ENCODE measurements around the gene STAC2. TPM values are rescaled to one million over a fixed set of nuclear protein-coding genes. Genes with fewer than 3 reads are reported as not detected.
A peak's percentile ranks its signal among the peaks of the same experiment; 100 is the strongest.

Gene STAC2
- total and polyA plus RNA-seq, 7 donors, result under 0.01 to 1.1 (median 0.31) TPM; not detected in 1

DNA sequence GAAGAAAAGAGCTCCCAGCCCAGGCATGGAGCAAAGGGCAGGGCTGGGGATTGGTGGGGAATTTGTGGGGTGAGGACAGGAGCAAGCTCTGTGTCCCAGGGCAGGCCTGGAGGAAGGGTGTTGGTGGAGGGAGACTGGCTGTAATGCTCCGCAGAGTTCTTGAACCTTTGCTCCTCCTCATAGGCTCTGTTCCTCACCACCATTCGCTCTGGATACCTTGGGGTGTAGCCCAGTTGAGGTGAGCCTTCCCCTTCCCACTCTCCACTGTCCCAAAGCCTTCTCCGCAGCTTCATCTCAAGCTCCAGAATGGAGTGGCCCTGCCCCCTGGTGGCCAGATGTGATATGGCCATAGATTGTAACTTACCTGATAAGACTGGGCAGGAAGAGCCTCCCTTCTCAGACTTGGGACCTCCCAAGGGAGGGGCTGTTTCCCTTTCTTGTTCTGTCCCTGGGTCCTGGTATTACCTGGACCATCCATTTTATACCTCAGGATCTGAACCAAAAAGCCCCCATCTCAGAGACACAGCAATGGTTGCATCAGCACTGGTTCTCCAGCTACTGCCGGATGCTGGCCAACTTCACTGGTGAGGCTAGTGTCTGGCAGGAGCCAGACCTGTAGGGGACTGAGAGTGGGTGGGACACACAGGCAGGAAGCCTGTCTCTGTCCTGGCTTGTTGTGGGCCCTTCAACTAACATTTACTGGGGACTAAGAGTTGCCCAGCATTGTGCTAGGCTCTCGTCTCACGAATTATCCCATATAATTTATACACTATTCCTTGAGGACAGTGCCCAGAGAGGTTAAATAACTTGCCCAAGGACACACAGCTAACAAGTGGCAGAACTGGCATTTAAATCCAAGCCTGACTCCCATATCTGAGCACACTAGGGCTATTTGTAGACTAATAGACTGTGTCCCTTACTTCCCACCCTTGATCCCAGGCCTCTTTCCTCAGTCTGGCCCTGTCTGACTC, 19.1 kb upstream of the STAC2 start:
- no peaks in the 10 kb centered on the region for H3K36me3 ChIP-seq
- WGBS, 2 donors, result 44 to 45% methylated on average over 6 of the region's 6 CpGs
- no peak overlapping the region for H3K27ac ChIP-seq
- TF ChIP-seq CTCF (IDR thresholded peaks at IDR 0.05), result peak; percentile 78 to 97 (median 90)
- TF ChIP-seq POLR2AphosphoS5 (IDR thresholded peaks at IDR 0.05), result no peak
- no peak for TF ChIP-seq POLR2A (IDR thresholded peaks at IDR 0.05)
- H3K4me1 ChIP-seq, result no peaks in the 10 kb centered on the region
- H3K27me3 ChIP-seq, result peaks cover 0 to 12% (median 0%) of the 10 kb centered on the region in 3 donors
- no peak overlapping the region for H3K4me3 ChIP-seq
- intact Hi-C loops (cut with DNase I), result loop anchor here (1.0 to 5.0 kb wide), 2 partner anchors 38 to 263 kb away; no protein-coding TSS in a partner anchor
- peak; percentile 92 for DNase-seq
- no peaks in the 10 kb centered on the region for H3K9me3 ChIP-seq

DNA sequence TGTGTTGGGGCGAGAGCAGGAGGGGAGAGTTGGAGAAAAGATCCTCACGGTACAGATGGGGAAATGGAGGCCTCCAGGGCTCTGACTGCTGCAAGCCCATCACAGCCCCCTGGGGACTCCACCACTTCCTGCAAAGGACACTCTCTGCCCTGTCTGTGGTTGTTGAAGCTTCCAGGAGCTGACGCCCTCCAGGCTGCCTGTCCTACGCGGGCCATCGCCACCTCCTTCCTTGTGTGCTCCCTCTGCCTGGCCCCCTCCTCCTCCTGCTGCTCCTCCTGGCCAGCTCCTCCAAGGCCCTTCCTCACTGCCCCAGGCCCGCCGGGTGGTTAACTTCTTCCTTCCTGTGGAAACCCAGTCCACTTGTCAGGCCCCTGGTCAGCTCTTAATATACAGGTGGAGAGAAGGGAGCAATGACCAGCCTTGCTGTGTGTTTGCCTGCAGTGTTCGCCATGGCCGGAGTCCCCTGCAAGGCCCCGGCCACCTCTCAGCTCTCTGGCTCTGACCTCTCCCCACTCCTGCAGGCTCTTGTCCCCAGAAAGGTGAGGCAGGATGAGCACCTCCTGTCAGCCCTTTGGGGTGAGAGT, 18.4 kb upstream of the STAC2 start:
- Histone ChIP-seq H3K36me3 (no peaks in the 10 kb centered on the region), H3K9me3 (no peaks in the 10 kb centered on the region), H3K4me3 (no peak overlapping the region), H3K4me1 (no peaks in the 10 kb centered on the region), H3K27ac (no peak overlapping the region), H3K27me3 (peaks cover 0 to 19% (median 0%) of the 10 kb centered on the region in 3 donors)
- 43 to 56% methylated on average over 11 of the region's 11 CpGs for WGBS, 2 donors
- DNase-seq, result peak; percentile 62
- no peak for TF ChIP-seq POLR2AphosphoS5 (IDR thresholded peaks at IDR 0.05)
- TF ChIP-seq CTCF (IDR thresholded peaks at IDR 0.05), result no peak
- TF ChIP-seq POLR2A (IDR thresholded peaks at IDR 0.05), result no peak
- intact Hi-C loops (cut with DNase I), result loop anchor here (1.0 to 5.0 kb wide), 2 partner anchors 37 to 262 kb away; no protein-coding TSS in a partner anchor

DNA sequence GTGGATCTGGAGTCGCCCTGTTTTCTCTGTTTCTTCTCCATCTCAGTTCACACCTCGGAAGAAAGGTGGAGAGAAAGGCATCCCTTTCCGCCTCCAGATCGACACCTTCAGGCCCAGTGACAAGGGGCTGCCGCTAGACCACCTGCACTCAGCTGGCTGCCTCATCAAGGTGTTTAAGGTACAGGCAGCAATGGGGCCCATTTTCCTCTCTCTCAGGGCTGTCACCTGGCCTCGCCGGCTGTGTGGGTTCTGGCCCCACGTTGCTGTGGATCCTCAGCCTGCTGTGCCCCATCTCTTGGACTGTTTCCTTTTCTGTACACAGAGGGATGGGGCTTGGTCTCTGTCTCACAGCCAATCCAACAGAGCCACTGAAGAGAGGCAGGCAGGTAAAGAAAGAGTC, 17.4 kb upstream of the STAC2 start:
- peaks cover 0 to 29% (median 8%) of the 10 kb centered on the region in 3 donors for H3K27me3 ChIP-seq
- intact Hi-C loops (cut with DNase I), result loop anchor here (5.0 kb wide), 1 partner anchor 261 kb away; no protein-coding TSS in a partner anchor
- no peak overlapping the region for H3K27ac ChIP-seq
- 76 to 83% methylated on average over 8 of the region's 8 CpGs for WGBS, 2 donors
- H3K4me1 ChIP-seq, result no peaks in the 10 kb centered on the region
- H3K9me3 ChIP-seq, result no peaks in the 10 kb centered on the region
- DNase-seq, result peak; percentile 37
- H3K4me3 ChIP-seq, result no peak overlapping the region
- TF ChIP-seq POLR2AphosphoS5 (IDR thresholded peaks at IDR 0.05), result no peak
- no peak for TF ChIP-seq POLR2A (IDR thresholded peaks at IDR 0.05)
- TF ChIP-seq EP300 (IDR thresholded peaks at IDR 0.05), result no peak
- no peak for TF ChIP-seq CTCF (IDR thresholded peaks at IDR 0.05)
- no peaks in the 10 kb centered on the region for H3K36me3 ChIP-seq

DNA sequence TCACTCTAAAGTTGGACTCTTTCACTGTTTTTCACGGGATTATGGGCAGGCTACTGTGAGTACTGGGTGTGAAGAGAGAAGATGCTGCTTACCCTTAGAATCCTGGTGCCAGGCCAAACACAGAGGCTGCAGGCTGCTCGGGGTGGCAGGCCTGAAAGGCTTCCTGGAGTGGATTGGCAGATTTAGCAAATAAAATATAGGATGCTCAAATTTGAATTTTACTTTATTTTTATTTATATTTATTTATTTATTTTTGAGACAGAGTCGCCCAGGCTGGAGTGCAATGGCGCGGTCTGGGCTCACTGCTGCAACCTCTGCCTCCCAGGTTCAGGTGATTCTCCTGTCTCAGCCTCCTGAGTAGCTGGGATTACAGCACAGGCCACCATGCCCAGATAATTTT, 14.9 kb upstream of the STAC2 start:
- Histone ChIP-seq H3K9me3 (no peaks in the 10 kb centered on the region), H3K4me1 (no peaks in the 10 kb centered on the region), H3K36me3 (no peaks in the 10 kb centered on the region), H3K4me3 (no peak overlapping the region), H3K27ac (no peak overlapping the region), H3K27me3 (peaks cover 4 to 36% (median 8%) of the 10 kb centered on the region in 3 donors)
- TF ChIP-seq POLR2AphosphoS5 (IDR thresholded peaks at IDR 0.05) (no peak), EP300 (IDR thresholded peaks at IDR 0.05) (no peak), POLR2A (IDR thresholded peaks at IDR 0.05) (no peak), CTCF (IDR thresholded peaks at IDR 0.05) (no peak)
- intact Hi-C loops (cut with DNase I), result loop anchor here (5.0 kb wide), 1 partner anchor 258 kb away; no protein-coding TSS in a partner anchor
- WGBS, 2 donors, result 81 to 93% methylated on average over 5 of the region's 5 CpGs
- DNase-seq, result peak; percentile 5

All from sigmoid colon (tissue), 7 donors.